ENCODE data around the gene KSR1. TPM values are rescaled to one million over a fixed set of nuclear protein-coding genes. Genes with fewer than 3 reads are reported as not detected.

The KSR1 gene
- total and polyA plus RNA-seq, 2 of the 8 experiments (the other 6 are each of a cell fraction or from before 2014, with no cell fraction given) = 14.1 to 34.7 TPM

- Histone ChIP-seq H2BK5ac (ENCODE audit: low read depth, low read length) (no peak overlapping the region), H2BK20ac (ENCODE audit: low read length) (no peak overlapping the region), H3K4me3 (ENCODE audit: extremely low read depth in 1 of 4, insufficient read depth in 2 of 4, low read depth in 3 of 4, low read length in 4 of 4) (no peak overlapping the region), H3K79me1 (ENCODE audit: low read depth, low read length) (peaks cover 2% of the 10 kb centered on the region), H3K4me1 (replicated peaks in 1 of 4; ENCODE audit: control insufficient read depth in 3 of 4, insufficient read depth in 4 of 4, low read length in 3 of 4) (peaks cover under 1 to 11% (median 2%) of the 10 kb centered on the region in 4 experiments; a peak in 4 of 7 replicates), H3K27me3 (replicated peaks in 1 of 4; ENCODE audit: control insufficient read depth in 3 of 4, extremely low read depth in 1 of 4, insufficient read depth in 3 of 4, low read length in 3 of 4) (no peaks in the 10 kb centered on the region), H3K4ac (replicated peaks; ENCODE audit: insufficient read length, low read depth, low read length) (no peak overlapping the region), H3K9ac (replicated peaks in 1 of 4; ENCODE audit: extremely low read depth in 1 of 4, low read depth in 3 of 4, low read length in 3 of 4) (no peak overlapping the region), H3K27ac (ENCODE audit: low read depth, low read length) (no peak overlapping the region), H2AFZ (ENCODE audit: low read length) (no peak overlapping the region), H3K4me2 (ENCODE audit: insufficient read depth in 1 of 2, low read depth in 2 of 2, low read length in 2 of 2) (no peak overlapping the region), H3K9me3 (ENCODE audit: insufficient read depth in 2 of 2, low read depth in 1 of 2, low read length in 1 of 2) (no peaks in the 10 kb centered on the region), H3K14ac (ENCODE audit: insufficient read length) (no peak overlapping the region), H2AK5ac (ENCODE audit: low read depth, low read length) (no peak overlapping the region), H3K23ac (ENCODE audit: insufficient read length) (no peak overlapping the region), H2BK120ac (replicated peaks; ENCODE audit: low read depth, low read length) (no peak overlapping the region), H3K79me2 (ENCODE audit: control insufficient read depth in 1 of 2, insufficient read depth in 2 of 2, low read length in 2 of 2) (peaks cover 0 to under 1% of the 10 kb centered on the region in 2 experiments; a peak in 1 of 4 replicates), H4K8ac (ENCODE audit: extremely low read depth, insufficient read depth, low read length) (no peak overlapping the region), H4K5ac (ENCODE audit: insufficient read length, low read depth, low read length) (no peak overlapping the region), H4K20me1 (replicated peaks in 1 of 2; ENCODE audit: control insufficient read depth in 1 of 2, insufficient read depth in 2 of 2, low read length in 2 of 2) (peaks cover 0 to 2% of the 10 kb centered on the region in 2 experiments), H2BK15ac (ENCODE audit: low read length) (no peak overlapping the region), H3K36me3 (ENCODE audit: control insufficient read depth in 2 of 4, insufficient read depth in 4 of 4, low read length in 3 of 4) (0 out of 8 replicates have a peak, but pooled peaks cover 0 to 4% (median 0%) of the 10 kb centered on the region in 4 experiments), H3K23me2 (ENCODE audit: low read depth, low read length) (no peaks in the 10 kb centered on the region), H4K91ac (replicated peaks; ENCODE audit: insufficient read length, low read length) (no peak overlapping the region), H2BK12ac (ENCODE audit: low read depth, low read length) (no peak overlapping the region), H3K18ac (ENCODE audit: extremely low read depth, low read length) (no peak overlapping the region), H3K56ac (replicated peaks; ENCODE audit: insufficient read length, low read depth, low read length) (no peak overlapping the region)
- 86% methylated on average over 2 of the region's 2 CpGs; no CpG with 5 or more reads in 1 of the 2 experiments for WGBS, 2 experiments (ENCODE audit: extremely low coverage in 1 of 2, insufficient coverage in 1 of 2, insufficient read length in 1 of 2, insufficient replicate concordance in 2 of 2, low coverage in 1 of 2, low lambda C conversion rate in 2 of 2, missing lambda C conversion rate in 1 of 2)
- DNase-seq (ENCODE audit: low read depth in 1 of 2, low spot score in 2 of 2) (no peak), FAIRE-seq (no peak)
- POLR2A ChIA-PET (ENCODE audit: partially characterized antibody) = no interaction called here
- CTCF ChIA-PET (ENCODE audit: partially characterized antibody) = interaction anchor here (0.8 to 2.3 kb wide), 9 partner anchors 10 to 129 kb away, joined by 3 to 8 read pairs (median 5); partner anchors contain the start of gene KSR1
- no peak for TF ChIP-seq SIRT6 (IDR thresholded peaks at IDR 0.05; ENCODE audit: low read length)
- no peak for TF ChIP-seq KDM4A (IDR thresholded peaks at IDR 0.05; ENCODE audit: low read depth, low read length, severe bottlenecking)
- no peak for TF ChIP-seq PHF8 (conservative IDR thresholded peaks at IDR 0.05; ENCODE audit: low read depth, low read length)
- no peak for TF ChIP-seq CHD2 (IDR thresholded peaks at IDR 0.05; ENCODE audit: low read length)
- TF ChIP-seq ASH2L (IDR thresholded peaks at IDR 0.05; ENCODE audit: low read length) = no peak
- TF ChIP-seq BACH1 (IDR thresholded peaks at IDR 0.05; ENCODE audit: low read length) = no peak
- TF ChIP-seq ATF2 (IDR thresholded peaks at IDR 0.05; ENCODE audit: low read length) = no peak
- no peak for TF ChIP-seq TAF1 (IDR thresholded peaks at IDR 0.05; ENCODE audit: low read depth, low read length)
These were observed 108.2 kb downstream of the KSR1 start for GRCh38 chr17:27564463-27564862.

All from H1 (cell line).